Kidney (tissue), 14 donors: ENCODE data around the gene EFHD1. TPM values are rescaled to one million over a fixed set of nuclear protein-coding genes. Genes with fewer than 3 reads are reported as not detected.
"Not testable (repeated sequence)": the region's sequence is repeated elsewhere in the genome, so short reads cannot be mapped to it uniquely, and the experiment has no call there.

ENCODE experiments used
- DNase-seq, 5 donors: peaks; one replicate each; pipeline ENCODE4 v3.0.0-alpha.2; 2013 to 2020
- FAIRE-seq: peaks from 2 replicates; lab custom pipeline; 2012; peaks lifted over from hg19 to GRCh38; lab: Jason Lieb, UNC
- H3K27ac ChIP-seq, 2 donors: one replicate each; pipeline ENCODE4 v1.7.0; 2013; ENCODE audit warnings: low read depth in 2 of 2, low read length in 2 of 2, inconsistent platforms in 1 of 2
- H3K27me3 ChIP-seq: one replicate; pipeline ENCODE4 v1.7.1; 2013; ENCODE audit warnings: low read length, inconsistent platforms; ENCODE audit not compliant: control insufficient read depth, insufficient read depth
- H3K36me3 ChIP-seq, 3 donors: one replicate each; pipeline versions ENCODE4 v1.7.0 to v1.7.1; 2013; ENCODE audit warnings: low read length in 3 of 3, control low read depth in 1 of 3, inconsistent platforms in 1 of 3; ENCODE audit not compliant: insufficient read depth in 3 of 3, control insufficient read depth in 2 of 3
- H3K4me1 ChIP-seq, 3 donors: one replicate each; pipeline versions ENCODE4 v1.7.0 to v1.7.1; 2013; ENCODE audit warnings: low read length in 3 of 3, inconsistent platforms in 1 of 3, low read depth in 1 of 3; ENCODE audit not compliant: control insufficient read depth in 2 of 3, insufficient read depth in 2 of 3
- H3K4me3 ChIP-seq, 3 donors: one replicate each; pipeline versions ENCODE4 v1.7.0 to v1.8.1; 2013; ENCODE audit warnings: low read length in 3 of 3, control low read depth in 1 of 3, inconsistent platforms in 1 of 3
- H3K9ac ChIP-seq, 3 donors: one replicate each; pipeline versions ENCODE4 v1.7.0 to v1.7.1; 2013; ENCODE audit warnings: low read length in 3 of 3, control low read depth in 1 of 3, inconsistent platforms in 1 of 3
- H3K9me3 ChIP-seq, 3 donors: one replicate each; pipeline versions ENCODE4 v1.7.0 to v1.7.1; 2013; ENCODE audit warnings: low read length in 3 of 3, control low read depth in 1 of 3, inconsistent platforms in 1 of 3; ENCODE audit not compliant: control insufficient read depth in 2 of 3, insufficient read depth in 1 of 3
- intact Hi-C: fragments of 100-400 bp; cut with DNase I; formaldehyde crosslinking; loops from one replicate; pipeline ENCODE4 v1.11.1; 2022
- polyA plus RNA-seq: library from polyadenylated mRNA; stranded (reverse); fragments of 350-450 nt; fragmentation: Illumina TruSeq; extraction: RNeasy Lipid Tissue Mini Kit (QIAGEN cat#74804); gene quantifications from one replicate; pipeline ENCODE4 v1.2.3, GENCODE V29; 2014; ENCODE audit warnings: low read depth, low replicate concordance; ENCODE audit not compliant: insufficient read depth
- total RNA-seq: library from RNA; stranded (reverse); fragmentation: NEBNext Ultra II Directional; extraction: Animal tissue kit (Norgen Biotek cat#: 25700); gene quantifications from one replicate; pipeline ENCODE4 v1.2.1, GENCODE V29; 2021
- TF ChIP-seq, protein P1 (sequence below): IDR thresholded peaks from 3 replicates; pipeline ENCODE4 v1.5.1; 2012; ENCODE audit warnings: mild to moderate bottlenecking, moderate library complexity, borderline replicate concordance; ENCODE audit not compliant: insufficient read depth; ENCODE audit errors: extremely low read depth
- donor health status: control.
- donor health status: control.
- donor health status: control.
- donor health status: control.
- donor health status: control.
- donor health status: DM: yes; HTN: yes; CAD: no.
- donor health status: Normal renal cell carcinoma (clear cell type).

EFHD1 gene
- total and polyA plus RNA-seq, 2 donors from 2014 or later: 129 to 280 TPM

DNA sequence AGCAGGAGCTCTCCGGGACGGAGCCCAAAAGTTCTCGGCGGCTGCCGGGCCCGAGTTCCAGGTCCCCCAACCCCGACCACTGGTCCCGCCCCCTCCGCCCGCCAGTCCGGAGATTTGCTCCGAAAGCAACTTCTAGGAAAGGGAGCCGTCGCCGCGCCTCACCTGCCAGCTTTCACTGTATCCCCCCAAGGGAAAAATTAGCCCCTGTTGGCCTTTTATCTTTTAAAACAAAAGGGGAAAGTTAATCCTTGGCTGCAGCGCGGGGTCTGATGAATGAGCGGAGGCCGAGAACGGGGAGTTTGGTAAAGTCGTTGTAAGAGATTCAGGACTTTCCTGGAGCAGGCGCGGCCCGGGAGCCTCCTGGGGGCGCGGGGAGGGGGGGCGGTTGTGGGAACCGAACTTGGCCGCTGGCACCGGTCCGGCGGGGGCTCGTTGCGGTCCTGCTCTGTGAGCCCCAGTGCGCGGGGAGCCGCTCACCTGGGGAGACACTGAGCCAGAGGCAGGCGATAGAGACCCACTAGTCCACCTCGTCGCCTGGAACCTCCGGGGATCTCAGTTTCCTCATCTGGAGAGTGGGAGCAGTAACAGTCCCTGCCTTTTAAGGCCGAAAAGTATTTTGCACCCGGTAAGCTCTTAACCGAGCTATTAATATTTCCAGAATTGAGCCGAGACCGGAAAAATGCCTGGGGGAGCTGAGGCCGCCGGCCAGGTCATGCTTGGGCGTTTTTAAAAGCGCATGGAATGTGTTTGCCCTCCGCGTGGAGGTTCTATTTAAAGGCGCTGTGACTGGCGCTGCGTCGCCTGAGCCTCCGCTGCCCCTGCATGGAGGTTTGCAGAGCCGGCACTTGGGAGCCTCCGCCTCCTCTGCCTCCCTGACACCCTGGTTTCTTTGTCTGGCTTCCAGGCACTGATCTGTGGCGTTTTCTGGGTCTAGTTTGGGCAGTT lies 1.1 kb downstream of the EFHD1 start:
- H3K27me3 ChIP-seq: peaks cover 2% of the 10 kb centered on the region
- TF ChIP-seq, protein P1, sequence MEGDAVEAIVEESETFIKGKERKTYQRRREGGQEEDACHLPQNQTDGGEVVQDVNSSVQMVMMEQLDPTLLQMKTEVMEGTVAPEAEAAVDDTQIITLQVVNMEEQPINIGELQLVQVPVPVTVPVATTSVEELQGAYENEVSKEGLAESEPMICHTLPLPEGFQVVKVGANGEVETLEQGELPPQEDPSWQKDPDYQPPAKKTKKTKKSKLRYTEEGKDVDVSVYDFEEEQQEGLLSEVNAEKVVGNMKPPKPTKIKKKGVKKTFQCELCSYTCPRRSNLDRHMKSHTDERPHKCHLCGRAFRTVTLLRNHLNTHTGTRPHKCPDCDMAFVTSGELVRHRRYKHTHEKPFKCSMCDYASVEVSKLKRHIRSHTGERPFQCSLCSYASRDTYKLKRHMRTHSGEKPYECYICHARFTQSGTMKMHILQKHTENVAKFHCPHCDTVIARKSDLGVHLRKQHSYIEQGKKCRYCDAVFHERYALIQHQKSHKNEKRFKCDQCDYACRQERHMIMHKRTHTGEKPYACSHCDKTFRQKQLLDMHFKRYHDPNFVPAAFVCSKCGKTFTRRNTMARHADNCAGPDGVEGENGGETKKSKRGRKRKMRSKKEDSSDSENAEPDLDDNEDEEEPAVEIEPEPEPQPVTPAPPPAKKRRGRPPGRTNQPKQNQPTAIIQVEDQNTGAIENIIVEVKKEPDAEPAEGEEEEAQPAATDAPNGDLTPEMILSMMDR: no peak
- intact Hi-C loops: no loop called here
- FAIRE-seq: no peak
- H3K36me3 ChIP-seq: peaks cover 0 to 4% (median 0%) of the 10 kb centered on the region in 3 donors
- peak overlapping the region; percentile 36 to 72 (median 63) for H3K4me3 ChIP-seq
- H3K27ac ChIP-seq: peak overlapping the region; percentile 92
- H3K9ac ChIP-seq: peak overlapping the region in 2 of 3 donors; percentile 73 to 76
- no peaks in the 10 kb centered on the region for H3K9me3 ChIP-seq
- peak; percentile 62 to 77 (median 64) for DNase-seq
- H3K4me1 ChIP-seq: peaks cover 0 to 21% (median 16%) of the 10 kb centered on the region in 3 donors

DNA sequence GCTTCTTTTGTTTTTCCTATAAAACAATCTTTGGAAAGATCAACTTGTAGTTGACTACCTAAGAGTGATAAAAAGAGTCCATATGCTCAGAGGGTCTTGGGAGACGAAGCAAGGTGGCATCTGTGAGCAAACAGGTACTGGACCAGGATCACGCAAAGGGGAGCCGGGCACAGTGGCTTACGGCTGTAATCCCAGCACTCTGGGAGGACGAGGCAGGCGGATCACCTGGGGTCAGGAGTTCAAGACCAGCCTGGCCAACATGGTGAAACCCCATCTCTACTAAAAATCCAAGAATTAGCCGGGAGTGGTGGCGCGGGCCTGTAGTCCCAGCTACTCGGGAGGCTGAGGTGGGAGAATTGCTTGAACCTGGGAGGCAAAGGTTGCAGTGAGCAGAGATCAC lies 2.0 kb downstream of the EFHD1 start:
- H3K9me3 ChIP-seq, H3K36me3 ChIP-seq, DNase-seq, H3K27me3 ChIP-seq, intact Hi-C loops, FAIRE-seq: not testable (repeated sequence)
- H3K4me3 ChIP-seq: peak overlapping the region in 2 of 3 donors; percentile 63 to 72
- H3K4me1 ChIP-seq: peaks cover 0 to 25% (median 16%) of the 10 kb centered on the region in 3 donors
- peak overlapping the region; percentile 92 for H3K27ac ChIP-seq
- H3K9ac ChIP-seq: peak overlapping the region in 2 of 3 donors; percentile 41 to 76

DNA sequence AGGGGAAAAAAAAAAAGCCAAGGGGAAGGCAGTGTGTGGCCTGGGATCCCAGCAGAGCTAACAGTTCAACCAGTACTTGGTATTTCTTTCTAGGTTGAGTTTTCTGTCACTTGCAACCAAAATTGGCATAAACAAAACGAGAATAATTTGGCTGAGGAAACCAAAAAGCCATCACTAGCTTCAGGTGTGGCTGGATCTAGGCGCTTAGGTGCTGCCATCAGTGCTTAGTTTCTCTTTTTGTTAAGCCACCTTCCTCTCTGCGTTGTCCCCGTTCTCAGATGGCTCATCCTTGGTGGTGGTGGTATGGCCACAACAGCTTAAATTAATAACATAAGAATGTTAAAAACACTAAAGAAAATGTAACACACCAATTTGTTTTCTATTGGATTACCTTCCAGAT lies 2.4 kb downstream of the EFHD1 start:
- Histone ChIP-seq H3K4me1 (peaks cover 0 to 28% (median 16%) of the 10 kb centered on the region in 3 donors), H3K36me3 (peaks cover 0 to 12% (median 4%) of the 10 kb centered on the region in 3 donors), H3K9ac (no peak overlapping the region), H3K4me3 (peak overlapping the region in 1 of 3 donors; percentile 63), H3K27me3 (peaks cover 2% of the 10 kb centered on the region), H3K9me3 (no peaks in the 10 kb centered on the region), H3K27ac (peak overlapping the region; percentile 65 to 92)
- TF ChIP-seq, protein P1: no peak
- intact Hi-C loops: no loop called here
- DNase-seq: no peak
- no peak for FAIRE-seq

DNA sequence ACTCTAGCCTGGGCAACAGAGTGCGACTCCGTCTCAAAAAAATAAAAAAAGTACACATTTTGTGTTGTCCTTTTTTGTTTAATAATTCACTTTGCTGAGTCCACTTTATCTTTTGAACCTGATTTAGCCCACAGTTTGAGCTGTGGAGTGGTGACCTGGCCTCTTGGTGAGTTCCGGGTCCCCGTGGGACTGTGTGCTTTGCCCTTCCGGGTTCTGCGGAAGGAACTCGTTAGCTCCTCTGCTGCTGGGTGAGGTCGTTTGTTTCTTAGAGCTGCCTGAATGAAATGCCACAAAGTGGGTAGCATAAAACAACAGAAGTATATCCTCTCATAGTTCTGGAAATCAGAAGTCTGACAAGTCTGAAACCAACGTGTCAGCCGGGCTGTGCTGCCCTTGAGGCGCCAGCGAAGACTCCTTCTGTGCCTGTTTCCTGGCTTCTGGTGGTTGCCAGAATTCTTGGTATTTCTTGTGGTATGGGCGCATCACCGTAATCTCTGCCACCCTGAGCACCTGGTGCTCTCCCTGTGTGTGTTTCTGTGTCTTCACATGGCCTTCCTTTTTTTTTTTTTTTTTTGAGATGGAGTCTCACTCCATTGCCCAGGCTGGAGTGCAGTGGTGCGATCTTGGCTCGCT lies 3.5 kb downstream of the EFHD1 start:
- no peak for FAIRE-seq
- Histone ChIP-seq H3K27ac (peak overlapping the region; percentile 62 to 65), H3K36me3 (peaks cover 0 to 12% (median 5%) of the 10 kb centered on the region in 3 donors), H3K9ac (peak overlapping the region in 1 of 3 donors; percentile 37), H3K9me3 (no peaks in the 10 kb centered on the region), H3K27me3 (peaks cover 2% of the 10 kb centered on the region), H3K4me1 (peaks cover 0 to 38% (median 22%) of the 10 kb centered on the region in 3 donors), H3K4me3 (peak overlapping the region in 1 of 3 donors; percentile 63)
- TF ChIP-seq, protein P1: no peak
- DNase-seq: no peak
- intact Hi-C loops: no loop called here
